ENCODE data around the gene TMEM161B.
"Not testable (repeated sequence)": the region's sequence is repeated elsewhere in the genome, so short reads cannot be mapped to it uniquely, and the experiment has no call there.

TMEM161B gene

DNA sequence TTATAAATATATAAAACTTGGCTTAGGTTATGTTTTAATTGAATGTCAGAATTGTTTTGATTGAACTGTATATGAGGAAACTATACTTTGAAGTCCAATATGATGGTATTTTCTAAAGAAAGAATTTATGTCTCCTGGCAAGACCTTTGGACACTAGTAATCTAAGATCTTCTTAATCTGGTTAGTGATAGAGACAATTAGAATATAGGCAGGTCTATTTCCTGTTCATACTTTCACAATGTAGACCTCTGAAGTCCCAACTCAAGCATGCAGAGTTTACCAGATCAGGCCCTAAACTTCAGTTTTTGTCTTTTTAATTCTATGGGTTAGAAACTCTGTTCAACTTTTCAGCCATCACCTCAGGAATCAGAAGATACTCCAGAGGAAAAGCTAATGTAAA lies 6.9 kb upstream of the TMEM161B start:
- Histone ChIP-seq H3K23ac (ENCODE audit: low read length) (no peak overlapping the region), H3K27ac (ENCODE audit: low read depth, low read length) (no peak overlapping the region), H3K4me2 (ENCODE audit: low read length) (no peak overlapping the region), H3K9ac (ENCODE audit: low read length) (no peak overlapping the region), H2BK120ac (ENCODE audit: low read depth, low read length) (no peak overlapping the region), H3K4me1 (ENCODE audit: control insufficient read depth, low read depth, low read length) (no peaks in the 10 kb centered on the region), H2AK5ac (ENCODE audit: low read length) (no peak overlapping the region), H3K4me3 (ENCODE audit: low read length) (no peak overlapping the region), H2BK5ac (ENCODE audit: low read length) (no peak overlapping the region), H4K5ac (ENCODE audit: low read length) (no peak overlapping the region), H3K4ac (ENCODE audit: low read depth, low read length) (no peak overlapping the region), H3K27me3 (ENCODE audit: insufficient read depth, low read length, poor library complexity) (no peaks in the 10 kb centered on the region), H3K18ac (ENCODE audit: low read length) (no peak overlapping the region), H3K56ac (ENCODE audit: low read length) (no peak overlapping the region), H3K36me3 (ENCODE audit: control insufficient read depth, insufficient read depth, low read length) (no peaks in the 10 kb centered on the region), H4K8ac (ENCODE audit: low read depth, low read length) (no peak overlapping the region), H3K79me1 (ENCODE audit: low read length) (peaks cover 2% of the 10 kb centered on the region), H2BK15ac (replicated peaks; ENCODE audit: low read depth) (no peak overlapping the region), H3K79me2 (ENCODE audit: control insufficient read depth, insufficient read depth, low read length) (peaks cover 3% of the 10 kb centered on the region)
- no peak for DNase-seq

DNA sequence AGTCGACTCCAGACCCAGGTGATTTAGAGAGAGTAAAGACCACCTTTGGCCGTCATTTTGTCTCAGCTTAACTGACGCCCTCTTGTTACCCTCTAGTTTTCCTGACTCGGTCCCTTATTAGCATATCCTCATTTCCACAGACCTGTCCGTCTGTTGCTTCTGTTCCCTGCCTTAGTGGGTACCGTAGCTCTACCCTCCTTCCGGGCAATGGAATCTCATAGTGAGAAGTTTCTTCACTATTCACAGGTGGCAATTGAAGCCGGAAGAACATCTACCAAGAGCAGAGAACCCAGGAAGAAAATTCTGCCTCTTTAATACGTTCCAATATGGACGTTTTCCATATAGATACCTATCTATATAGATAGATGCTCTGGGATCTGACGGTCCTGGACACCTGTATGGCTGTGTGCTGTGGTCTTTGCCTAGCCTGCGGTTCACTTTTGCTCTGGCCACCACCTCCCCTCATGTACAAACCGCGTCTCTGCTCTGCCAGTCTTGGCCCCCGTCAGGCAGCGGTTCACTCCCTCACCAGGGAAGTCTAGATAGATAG lies 652 bp upstream of the TMEM161B start:
- Histone ChIP-seq H3K27me3 (ENCODE audit: insufficient read depth, low read length, poor library complexity) (no peaks in the 10 kb centered on the region), H3K56ac (ENCODE audit: low read length) (peak overlapping the region; percentile 97), H3K4me2 (ENCODE audit: low read length) (peak overlapping the region; percentile 84), H3K79me2 (ENCODE audit: control insufficient read depth, insufficient read depth, low read length) (peaks cover 32% of the 10 kb centered on the region), H3K36me3 (ENCODE audit: control insufficient read depth, insufficient read depth, low read length) (no peaks in the 10 kb centered on the region), H3K9ac (ENCODE audit: low read length) (peak overlapping the region; percentile 80), H3K4ac (ENCODE audit: low read depth, low read length) (no peak overlapping the region), H3K4me3 (ENCODE audit: low read length) (peak overlapping the region; percentile 83), H2BK15ac (replicated peaks; ENCODE audit: low read depth) (no peak overlapping the region), H2BK5ac (ENCODE audit: low read length) (no peak overlapping the region), H3K18ac (ENCODE audit: low read length) (no peak overlapping the region), H3K23ac (ENCODE audit: low read length) (no peak overlapping the region), H3K4me1 (ENCODE audit: control insufficient read depth, low read depth, low read length) (no peaks in the 10 kb centered on the region), H2BK120ac (ENCODE audit: low read depth, low read length) (no peak overlapping the region), H3K79me1 (ENCODE audit: low read length) (peaks cover 9% of the 10 kb centered on the region), H4K5ac (ENCODE audit: low read length) (no peak overlapping the region), H4K8ac (ENCODE audit: low read depth, low read length) (no peak overlapping the region), H3K27ac (ENCODE audit: low read depth, low read length) (no peak overlapping the region), H2AK5ac (ENCODE audit: low read length) (no peak overlapping the region)
- no CpG with 5 or more reads among the region's 16 CpGs for WGBS (ENCODE audit: extremely low coverage, insufficient coverage, low lambda C conversion rate)
- DNase-seq, result no peak

DNA sequence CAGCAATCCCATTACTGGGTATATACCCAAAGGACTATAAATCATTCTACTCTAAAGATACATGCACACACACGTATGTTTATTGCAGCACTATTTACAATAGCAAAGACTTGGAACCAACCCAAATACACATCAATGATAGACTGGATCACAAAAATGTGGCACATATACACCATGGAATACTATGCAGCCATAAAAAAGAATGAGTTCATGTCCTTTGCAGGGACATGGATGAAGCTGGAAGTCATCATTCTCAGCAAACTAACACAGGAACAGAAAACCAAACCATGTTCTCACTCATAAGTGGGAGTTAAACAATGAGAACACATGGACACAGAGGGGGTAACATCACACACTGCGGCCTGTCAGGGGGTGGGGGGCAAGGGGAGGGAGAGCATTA lies 4.1 kb downstream of the TMEM161B start:
- not testable (repeated sequence) for H4K8ac ChIP-seq (ENCODE audit: low read depth, low read length); H3K4ac ChIP-seq (ENCODE audit: low read depth, low read length); H3K23ac ChIP-seq (ENCODE audit: low read length); H2BK120ac ChIP-seq (ENCODE audit: low read depth, low read length); H3K56ac ChIP-seq (ENCODE audit: low read length); H4K5ac ChIP-seq (ENCODE audit: low read length); H3K27ac ChIP-seq (ENCODE audit: low read depth, low read length); H3K27me3 ChIP-seq (ENCODE audit: insufficient read depth, low read length, poor library complexity); H2BK5ac ChIP-seq (ENCODE audit: low read length); H2AK5ac ChIP-seq (ENCODE audit: low read length); H3K4me2 ChIP-seq (ENCODE audit: low read length); H3K4me1 ChIP-seq (ENCODE audit: control insufficient read depth, low read depth, low read length); H3K79me1 ChIP-seq (ENCODE audit: low read length); DNase-seq; H2BK15ac ChIP-seq (replicated peaks; ENCODE audit: low read depth); H3K18ac ChIP-seq (ENCODE audit: low read length); H3K9ac ChIP-seq (ENCODE audit: low read length); H3K36me3 ChIP-seq (ENCODE audit: control insufficient read depth, insufficient read depth, low read length); H3K4me3 ChIP-seq (ENCODE audit: low read length)
- no CpG with 5 or more reads among the region's 2 CpGs for WGBS (ENCODE audit: extremely low coverage, insufficient coverage, low lambda C conversion rate)
- H3K79me2 ChIP-seq (ENCODE audit: control insufficient read depth, insufficient read depth, low read length), result peaks cover 30% of the 10 kb centered on the region

DNA sequence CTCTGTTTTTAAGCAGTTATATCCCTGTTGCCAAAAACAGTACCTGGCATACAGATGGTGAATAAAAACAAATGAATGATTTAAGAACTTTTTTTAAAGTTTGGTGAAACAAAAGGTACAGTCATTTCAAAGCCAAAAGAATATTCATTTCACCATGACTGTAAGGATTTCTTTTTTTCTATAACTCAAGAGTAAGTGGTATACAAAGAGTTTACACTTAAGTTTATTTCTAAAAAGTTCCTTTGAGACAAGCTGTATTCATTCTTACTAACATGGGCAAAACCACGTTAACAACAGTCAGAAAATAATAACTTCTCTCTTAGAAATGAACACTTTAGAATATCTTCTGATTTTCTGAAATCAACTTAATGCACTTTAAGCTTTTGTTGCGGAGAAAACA lies 5.3 kb downstream of the TMEM161B start:
- no peaks in the 10 kb centered on the region for H3K4me1 ChIP-seq (ENCODE audit: control insufficient read depth, low read depth, low read length)
- no peak overlapping the region for H3K4me2 ChIP-seq (ENCODE audit: low read length)
- H3K27me3 ChIP-seq (ENCODE audit: insufficient read depth, low read length, poor library complexity), result no peaks in the 10 kb centered on the region
- H4K5ac ChIP-seq (ENCODE audit: low read length), result no peak overlapping the region
- DNase-seq, result no peak
- no peak overlapping the region for H3K4me3 ChIP-seq (ENCODE audit: low read length)
- H3K4ac ChIP-seq (ENCODE audit: low read depth, low read length), result no peak overlapping the region
- H3K23ac ChIP-seq (ENCODE audit: low read length), result no peak overlapping the region
- no peak overlapping the region for H4K8ac ChIP-seq (ENCODE audit: low read depth, low read length)
- WGBS (ENCODE audit: extremely low coverage, insufficient coverage, low lambda C conversion rate), result no CpG with 5 or more reads among the region's 2 CpGs
- H3K79me1 ChIP-seq (ENCODE audit: low read length), result peaks cover 9% of the 10 kb centered on the region
- no peak overlapping the region for H2BK15ac ChIP-seq (replicated peaks; ENCODE audit: low read depth)
- no peak overlapping the region for H3K27ac ChIP-seq (ENCODE audit: low read depth, low read length)
- H2AK5ac ChIP-seq (ENCODE audit: low read length), result no peak overlapping the region
- no peak overlapping the region for H3K18ac ChIP-seq (ENCODE audit: low read length)
- no peak overlapping the region for H3K9ac ChIP-seq (ENCODE audit: low read length)
- no peak overlapping the region for H2BK120ac ChIP-seq (ENCODE audit: low read depth, low read length)
- H3K36me3 ChIP-seq (ENCODE audit: control insufficient read depth, insufficient read depth, low read length), result no peaks in the 10 kb centered on the region
- peaks cover 29% of the 10 kb centered on the region for H3K79me2 ChIP-seq (ENCODE audit: control insufficient read depth, insufficient read depth, low read length)
- H2BK5ac ChIP-seq (ENCODE audit: low read length), result no peak overlapping the region
- no peak overlapping the region for H3K56ac ChIP-seq (ENCODE audit: low read length)

DNA sequence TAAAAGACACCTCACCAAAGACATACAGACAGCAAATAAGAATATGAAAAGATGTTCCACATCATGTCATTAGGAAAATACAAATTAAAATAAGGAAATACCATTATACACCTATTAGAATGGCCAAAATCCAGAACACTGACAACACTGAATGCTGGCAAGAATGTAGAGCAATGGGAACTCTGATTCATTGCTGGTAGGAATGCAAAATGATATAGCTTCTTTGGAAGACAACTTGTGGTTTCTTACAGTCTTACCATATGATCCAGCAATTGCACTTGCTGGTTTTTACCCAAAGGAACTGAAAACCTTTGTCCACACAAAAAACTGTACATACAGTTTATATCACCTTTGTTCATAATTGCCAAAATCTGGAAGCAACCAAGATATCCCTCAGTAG lies 6.5 kb downstream of the TMEM161B start:
- no peak overlapping the region for H3K18ac ChIP-seq (ENCODE audit: low read length)
- no peak overlapping the region for H3K23ac ChIP-seq (ENCODE audit: low read length)
- no peak overlapping the region for H2BK5ac ChIP-seq (ENCODE audit: low read length)
- H3K9ac ChIP-seq (ENCODE audit: low read length), result no peak overlapping the region
- H2AK5ac ChIP-seq (ENCODE audit: low read length), result no peak overlapping the region
- DNase-seq, result no peak
- no peak overlapping the region for H3K4me3 ChIP-seq (ENCODE audit: low read length)
- no peak overlapping the region for H3K27ac ChIP-seq (ENCODE audit: low read depth, low read length)
- peaks cover 18% of the 10 kb centered on the region for H3K79me2 ChIP-seq (ENCODE audit: control insufficient read depth, insufficient read depth, low read length)
- no peak overlapping the region for H2BK120ac ChIP-seq (ENCODE audit: low read depth, low read length)
- no peak overlapping the region for H4K8ac ChIP-seq (ENCODE audit: low read depth, low read length)
- no peaks in the 10 kb centered on the region for H3K27me3 ChIP-seq (ENCODE audit: insufficient read depth, low read length, poor library complexity)
- H3K4me2 ChIP-seq (ENCODE audit: low read length), result no peak overlapping the region
- no peaks in the 10 kb centered on the region for H3K4me1 ChIP-seq (ENCODE audit: control insufficient read depth, low read depth, low read length)
- no peak overlapping the region for H4K5ac ChIP-seq (ENCODE audit: low read length)
- H3K4ac ChIP-seq (ENCODE audit: low read depth, low read length), result no peak overlapping the region
- H3K36me3 ChIP-seq (ENCODE audit: control insufficient read depth, insufficient read depth, low read length), result no peaks in the 10 kb centered on the region
- no peak overlapping the region for H3K56ac ChIP-seq (ENCODE audit: low read length)
- no peak overlapping the region for H2BK15ac ChIP-seq (replicated peaks; ENCODE audit: low read depth)
- peaks cover 7% of the 10 kb centered on the region for H3K79me1 ChIP-seq (ENCODE audit: low read length)

DNA sequence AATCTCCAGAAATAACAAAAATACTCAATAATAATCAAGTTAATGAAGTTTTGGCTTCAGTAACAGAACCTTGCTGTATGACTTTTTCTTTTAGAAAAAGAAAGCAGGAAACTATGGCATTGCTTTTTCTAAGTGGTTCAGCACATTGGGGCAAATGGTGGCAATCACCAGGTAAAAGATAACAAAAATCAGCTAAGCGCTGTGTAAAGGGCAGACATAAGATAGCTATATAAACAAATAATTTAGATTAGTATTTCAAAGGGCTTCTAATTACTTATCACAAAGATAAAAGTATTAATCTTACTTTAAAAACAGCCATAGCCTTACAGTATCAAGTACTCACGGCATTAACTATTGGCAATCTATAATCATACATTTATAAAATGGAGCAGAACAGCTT lies 10.0 kb downstream of the TMEM161B start:
- H3K27ac ChIP-seq (ENCODE audit: low read depth, low read length), result no peak overlapping the region
- WGBS (ENCODE audit: extremely low coverage, insufficient coverage, low lambda C conversion rate), result no CpG with 5 or more reads among the region's 2 CpGs

More for the DNA sequence above, 10.0 kb downstream of the TMEM161B start:
- Histone ChIP-seq H3K4me2 (ENCODE audit: low read length) (no peak overlapping the region), H2BK120ac (ENCODE audit: low read depth, low read length) (no peak overlapping the region), H2AK5ac (ENCODE audit: low read length) (no peak overlapping the region), H3K79me2 (ENCODE audit: control insufficient read depth, insufficient read depth, low read length) (peaks cover 12% of the 10 kb centered on the region), H4K8ac (ENCODE audit: low read depth, low read length) (no peak overlapping the region), H3K36me3 (ENCODE audit: control insufficient read depth, insufficient read depth, low read length) (no peaks in the 10 kb centered on the region), H3K23ac (ENCODE audit: low read length) (no peak overlapping the region), H3K9ac (ENCODE audit: low read length) (no peak overlapping the region), H3K4me1 (ENCODE audit: control insufficient read depth, low read depth, low read length) (peaks cover 3% of the 10 kb centered on the region), H3K4me3 (ENCODE audit: low read length) (no peak overlapping the region), H3K4ac (ENCODE audit: low read depth, low read length) (no peak overlapping the region), H3K56ac (ENCODE audit: low read length) (no peak overlapping the region), H2BK15ac (replicated peaks; ENCODE audit: low read depth) (no peak overlapping the region), H4K5ac (ENCODE audit: low read length) (no peak overlapping the region), H2BK5ac (ENCODE audit: low read length) (no peak overlapping the region), H3K18ac (ENCODE audit: low read length) (no peak overlapping the region), H3K79me1 (ENCODE audit: low read length) (peaks cover 2% of the 10 kb centered on the region), H3K27me3 (ENCODE audit: insufficient read depth, low read length, poor library complexity) (no peaks in the 10 kb centered on the region)
- DNase-seq, result no peak

All from mesendoderm (in vitro differentiated cells).